HG03108 (cell line): Measurements from ENCODE around the gene TANGO2.

Source experiments
- ATAC-seq: cut with Tn5 transposase; IDR thresholded peaks from one replicate; pipeline ENCODE4 v1.9.1; 2021; ENCODE audit warnings: moderate library complexity; ENCODE audit not compliant: unreplicated experiment

TANGO2 gene

GRCh38 chr22:20039683-20040325 lies 18.9 kb downstream of the TANGO2 start:
- no peak for ATAC-seq

- ATAC-seq: no peak
These were observed 19.7 kb downstream of the TANGO2 start for GRCh38 chr22:20040327-20041200.

- ATAC-seq: no peak
These were observed 22.4 kb downstream of the TANGO2 start for GRCh38 chr22:20043057-20043996.

- no peak for ATAC-seq
These were observed 23.1 kb downstream of the TANGO2 start for GRCh38 chr22:20043997-20044342.

- ATAC-seq: no peak
These were observed 23.7 kb downstream of the TANGO2 start for GRCh38 chr22:20044495-20045151.

- ATAC-seq: no peak
These were observed 25.8 kb downstream of the TANGO2 start for GRCh38 chr22:20046730-20047129.

- ATAC-seq: no peak
These were observed 31.0 kb downstream of the TANGO2 start for GRCh38 chr22:20051927-20052308.

- ATAC-seq: no peak
These were observed 31.7 kb downstream of the TANGO2 start for GRCh38 chr22:20052309-20053259.

GRCh38 chr22:20053407-20054033 lies 32.6 kb downstream of the TANGO2 start:
- no peak for ATAC-seq

- ATAC-seq: no peak
These were observed 33.1 kb downstream of the TANGO2 start for GRCh38 chr22:20054034-20054427.

- no peak for ATAC-seq
These were observed 33.6 kb downstream of the TANGO2 start for GRCh38 chr22:20054485-20054884.

GRCh38 chr22:20055144-20055543 lies 34.2 kb downstream of the TANGO2 start:
- no peak for ATAC-seq

GRCh38 chr22:20055654-20056053 lies 34.7 kb downstream of the TANGO2 start:
- no peak for ATAC-seq

- no peak for ATAC-seq
These were observed 35.3 kb downstream of the TANGO2 start for GRCh38 chr22:20056161-20056560.

- no peak for ATAC-seq
These were observed 35.9 kb downstream of the TANGO2 start for GRCh38 chr22:20056696-20057386.

GRCh38 chr22:20057596-20058268 lies 36.8 kb downstream of the TANGO2 start:
- no peak for ATAC-seq

GRCh38 chr22:20058989-20059770 lies 38.3 kb downstream of the TANGO2 start:
- ATAC-seq: no peak
